SK-N-SH (cell line): ENCODE data around the gene PCNX2.

ENCODE experiments used
- CTCF ChIP-seq: fragments of 200-600 bp; sonication (generic); IDR thresholded peaks from 2 replicates; pipeline ENCODE4 v1.6.1; 2017; ENCODE audit warnings: antibody characterized with exemption, mild to moderate bottlenecking, moderate library complexity
- ELF1 ChIP-seq: IDR thresholded peaks from 2 replicates; pipeline ENCODE4 v1.4.0; 2012
- EZH2phosphoT487 ChIP-seq: fragments of 200-600 bp; sonication (generic); IDR thresholded peaks from 2 replicates; pipeline ENCODE4 v1.6.1; 2017; ENCODE audit warnings: low read depth, mixed run types, mild to moderate bottlenecking, antibody characterized with exemption, moderate library complexity, borderline replicate concordance
- FOXJ3 ChIP-seq: sonication (generic); formaldehyde crosslinking; IDR thresholded peaks from 2 replicates; pipeline ENCODE4 v1.5.1; 2020; ENCODE audit warnings: mild to moderate bottlenecking, missing genetic modification reagents
- FOXM1 ChIP-seq: IDR thresholded peaks from 2 replicates; pipeline ENCODE4 v1.4.0; 2012; ENCODE audit warnings: low read depth, mild to moderate bottlenecking
- GABPA ChIP-seq: IDR thresholded peaks from 2 replicates; pipeline ENCODE4 v1.4.0; 2012; ENCODE audit warnings: low read depth, mild to moderate bottlenecking
- MXI1 ChIP-seq: IDR thresholded peaks from 2 replicates; pipeline ENCODE4 v1.6.1; 2012; ENCODE audit warnings: mild to moderate bottlenecking, low read depth, low read length, improper control_type of control experiment
- NFIC ChIP-seq: IDR thresholded peaks from 2 replicates; pipeline ENCODE4 v1.4.0; 2012; ENCODE audit warnings: borderline replicate concordance
- NRF1 ChIP-seq: IDR thresholded peaks from 2 replicates; pipeline ENCODE4 v1.6.1; 2012; ENCODE audit warnings: low read depth, mild to moderate bottlenecking, low read length
- POLR2AphosphoS5 ChIP-seq: IDR thresholded peaks from 2 replicates; pipeline ENCODE4 v1.6.1; 2012; ENCODE audit warnings: low read depth, low read length
- RAD21 ChIP-seq: IDR thresholded peaks from 2 replicates; pipeline ENCODE4 v1.6.1; 2012; ENCODE audit warnings: mild to moderate bottlenecking, low read length
- REST ChIP-seq: IDR thresholded peaks from 2 replicates; pipeline ENCODE4 v1.6.1; 2012; ENCODE audit warnings: mild to moderate bottlenecking, low read depth, low read length, moderate library complexity
- USF2 ChIP-seq: fragments of 150-350 bp; IDR thresholded peaks from 2 replicates; pipeline ENCODE4 v1.6.1; 2017; ENCODE audit warnings: antibody characterized with exemption, low read length, low read depth, borderline replicate concordance
- YY1 ChIP-seq: IDR thresholded peaks from 2 replicates; pipeline ENCODE4 v1.4.0; 2012; ENCODE audit warnings: low read depth, mild to moderate bottlenecking

GRCh38 chr1:232984577-232985425 lies 310.7 kb downstream of the PCNX2 start:
- no peak for TF ChIP-seq GABPA
- TF ChIP-seq RAD21: no peak
- TF ChIP-seq USF2: no peak
- TF ChIP-seq CTCF: no peak
- no peak for TF ChIP-seq YY1
- no peak for TF ChIP-seq REST
- TF ChIP-seq POLR2AphosphoS5: no peak
- TF ChIP-seq NFIC: no peak
- TF ChIP-seq EZH2phosphoT487: no peak
- no peak for TF ChIP-seq NRF1
- no peak for TF ChIP-seq ELF1
- TF ChIP-seq FOXM1: no peak
- TF ChIP-seq MXI1: no peak
- no peak for TF ChIP-seq FOXJ3
